HG03439 (cell line): Measurements from ENCODE around the gene HECW1.
"Not testable (repeated sequence)": the region's sequence is repeated elsewhere in the genome, so short reads cannot be mapped to it uniquely, and the experiment has no call there.

Experiments used
- ATAC-seq: cut with Tn5 transposase; IDR thresholded peaks from one replicate; pipeline ENCODE4 v1.9.1; 2021; ENCODE audit warnings: mild to moderate bottlenecking, moderate library complexity; ENCODE audit not compliant: unreplicated experiment

Gene HECW1

DNA sequence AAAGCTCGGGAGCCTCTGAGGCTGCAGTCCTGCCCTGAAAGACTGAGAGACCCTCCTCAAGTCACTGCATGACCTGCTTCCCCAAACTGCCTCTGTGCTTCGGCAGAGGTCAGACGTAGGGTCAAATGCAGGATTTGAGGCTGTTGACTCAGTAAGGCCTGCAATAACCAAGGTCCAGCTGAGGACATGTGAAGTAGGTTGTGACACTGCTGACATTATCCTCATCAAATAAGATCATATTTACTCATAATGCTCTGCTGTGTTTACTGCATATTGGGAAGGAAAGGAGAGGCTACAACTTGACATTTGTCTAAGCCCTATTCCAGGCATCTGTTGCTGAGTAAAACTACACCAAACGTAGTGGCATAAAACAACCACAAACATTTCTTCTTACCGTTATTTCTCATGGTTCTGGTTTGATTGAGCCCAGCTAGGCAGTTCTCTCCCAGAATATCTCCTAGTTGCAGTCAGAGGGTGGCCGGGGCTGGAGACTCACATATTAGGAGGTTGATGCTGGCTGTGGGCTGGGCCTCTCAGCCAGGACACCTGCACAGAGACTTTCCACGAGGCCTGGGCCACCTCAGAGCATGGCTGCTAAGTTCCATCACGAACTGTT lies 348.4 kb downstream of the HECW1 start:
- no peak for ATAC-seq

GRCh38 chr7:43461349-43462024 lies 349.0 kb downstream of the HECW1 start:
- ATAC-seq, result no peak

DNA sequence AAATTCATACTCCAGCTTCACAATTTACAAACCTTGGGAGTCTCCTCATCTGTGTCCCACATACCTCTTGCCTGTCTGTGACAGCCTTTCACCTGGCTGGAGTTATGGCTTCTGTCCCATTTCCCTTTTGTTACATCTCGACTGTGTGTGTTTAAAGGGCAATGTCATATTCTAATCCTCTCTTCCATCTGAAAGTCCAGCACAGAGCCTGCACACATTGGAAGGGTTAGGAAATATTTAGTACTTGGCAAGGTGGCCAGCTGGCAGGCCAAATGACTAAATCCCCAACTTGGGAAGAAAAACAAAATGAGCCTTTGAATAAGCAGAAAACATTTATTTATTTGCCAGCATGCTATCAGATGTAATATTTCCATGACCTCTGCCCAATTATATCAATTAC lies 350.4 kb downstream of the HECW1 start:
- ATAC-seq, result no peak

DNA sequence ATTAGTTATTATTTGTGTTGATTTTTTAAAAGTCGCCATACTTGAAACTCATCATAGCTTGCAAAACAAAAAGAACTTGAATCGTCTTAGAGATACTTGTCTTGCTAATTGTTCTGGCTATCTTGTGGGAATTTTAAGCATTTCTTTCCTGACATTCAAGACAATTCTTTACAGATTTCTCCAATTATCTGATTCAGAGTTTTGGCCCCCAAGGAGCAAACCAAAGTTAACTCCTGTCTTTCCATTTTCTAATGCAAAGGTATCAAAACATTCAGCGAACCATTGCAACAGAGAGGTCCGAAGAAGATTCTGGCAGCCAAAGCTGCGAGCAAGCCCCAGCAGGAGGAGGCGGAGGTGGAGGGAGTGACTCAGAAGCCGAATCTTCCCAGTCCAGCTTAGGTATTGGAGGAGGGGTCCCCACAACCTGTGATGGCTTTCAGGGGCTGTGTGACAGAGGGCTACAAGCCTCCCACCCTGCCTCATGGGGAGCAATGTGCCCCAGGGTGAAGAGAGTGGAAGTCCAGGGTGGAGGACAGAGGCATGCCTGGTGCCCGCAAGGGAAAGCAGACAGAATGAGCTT lies 351.0 kb downstream of the HECW1 start:
- no peak for ATAC-seq

- ATAC-seq, result no peak
Measured at GRCh38 chr7:43465581-43466554, 353.4 kb downstream of the HECW1 start.

DNA sequence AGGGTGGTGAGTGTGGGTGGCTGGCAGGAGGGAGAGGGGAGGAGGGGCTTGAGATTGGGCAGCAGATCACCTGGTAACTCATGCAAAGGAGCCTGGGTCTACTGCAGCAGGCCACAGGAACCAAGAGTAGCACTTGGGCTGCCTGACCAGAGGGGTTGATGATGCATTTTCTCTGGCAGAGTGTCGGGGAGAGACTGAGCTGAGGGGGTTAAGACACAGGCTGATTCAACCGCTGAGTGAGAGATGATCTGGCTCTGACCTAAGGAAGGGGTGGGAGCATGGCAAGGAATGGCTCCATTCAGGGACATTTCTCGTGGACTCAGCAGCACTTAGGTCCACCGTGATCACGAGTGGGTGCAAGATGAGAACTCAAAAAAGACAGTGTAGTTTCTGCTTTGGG lies 355.0 kb downstream of the HECW1 start:
- ATAC-seq, result no peak

DNA sequence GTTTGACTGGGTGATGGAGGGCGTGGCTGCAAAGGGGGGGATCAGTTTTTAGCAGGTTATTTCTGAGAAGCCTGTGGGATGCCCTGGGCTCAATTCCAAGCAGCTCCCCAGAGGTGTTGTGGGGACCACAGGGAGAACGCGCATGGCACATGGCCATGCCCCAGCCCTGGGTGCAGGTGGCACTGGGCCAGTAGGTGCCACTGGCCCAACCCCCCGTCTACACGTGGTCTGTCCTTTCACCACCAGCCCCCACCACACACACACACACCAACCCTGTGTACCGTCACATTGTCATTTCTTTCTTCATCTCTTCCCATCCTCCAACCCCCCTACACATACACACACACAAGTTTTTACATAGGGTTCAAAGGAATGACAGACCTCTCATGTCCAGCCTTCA lies 355.4 kb downstream of the HECW1 start:
- no peak for ATAC-seq

DNA sequence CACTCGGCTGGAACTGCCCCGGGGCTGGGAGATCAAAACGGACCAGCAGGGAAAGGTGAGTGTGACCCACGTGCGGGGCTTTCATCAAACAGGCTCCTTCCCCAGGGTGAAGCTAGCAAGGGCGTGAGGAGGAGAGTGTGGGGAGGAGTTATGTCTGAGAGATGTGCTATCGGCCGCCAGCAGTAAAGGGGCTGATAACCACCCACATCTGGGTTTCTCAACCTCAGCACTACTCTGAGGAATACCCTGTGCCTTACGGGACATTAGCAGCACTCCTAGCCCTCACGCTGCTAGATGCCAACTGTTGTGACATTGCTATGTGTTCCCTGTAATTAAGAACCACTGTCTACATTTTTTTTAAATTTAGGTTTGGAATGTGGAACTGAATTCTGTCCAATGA lies 356.6 kb downstream of the HECW1 start:
- no peak for ATAC-seq

DNA sequence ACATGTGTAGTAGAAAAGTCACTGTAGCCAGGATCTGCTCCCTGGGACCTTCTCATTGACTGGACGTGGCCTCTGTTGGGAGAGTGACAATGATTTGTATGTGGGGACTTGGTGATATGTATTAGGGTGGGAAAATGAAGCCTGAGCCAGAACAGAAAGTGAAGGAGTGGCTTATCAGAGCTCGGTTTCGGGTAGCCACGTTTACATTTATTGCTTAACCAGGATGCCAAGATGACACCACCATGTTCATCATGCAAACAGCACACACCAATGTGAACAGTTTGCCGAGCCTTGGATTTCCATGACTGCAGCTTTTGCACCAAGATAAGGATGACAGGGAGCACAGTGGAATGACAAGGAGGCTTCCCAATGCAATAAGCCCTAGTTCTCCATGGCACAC lies 357.7 kb downstream of the HECW1 start:
- ATAC-seq, result no peak

GRCh38 chr7:43475983-43476382 lies 363.5 kb downstream of the HECW1 start:
- ATAC-seq, result no peak

DNA sequence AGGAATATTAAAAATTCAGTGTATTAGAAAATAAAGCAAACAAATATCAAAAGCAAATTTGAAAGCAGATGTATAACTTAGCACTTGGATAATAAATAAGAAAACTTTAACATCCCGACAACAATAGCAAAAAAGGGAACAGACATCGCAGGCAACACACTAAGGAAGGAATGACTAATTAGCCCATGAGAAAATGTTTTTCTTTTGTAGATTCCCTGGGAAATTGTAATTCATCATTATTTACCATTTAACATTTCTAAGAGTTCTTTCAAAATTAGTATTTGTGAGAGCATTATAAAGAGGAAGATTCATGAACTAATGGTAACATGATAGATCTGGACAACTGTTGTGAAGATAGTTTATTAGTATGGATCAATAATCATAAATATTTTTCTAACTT lies 364.4 kb downstream of the HECW1 start:
- ATAC-seq, result no peak

GRCh38 chr7:43479042-43479441 lies 366.6 kb downstream of the HECW1 start:
- ATAC-seq, result no peak

- no peak for ATAC-seq
Measured at GRCh38 chr7:43479543-43479942, 367.1 kb downstream of the HECW1 start.

GRCh38 chr7:43480581-43480980 lies 368.1 kb downstream of the HECW1 start:
- ATAC-seq, result no peak

- ATAC-seq, result no peak
Measured at GRCh38 chr7:43481902-43482678, 369.6 kb downstream of the HECW1 start.

DNA sequence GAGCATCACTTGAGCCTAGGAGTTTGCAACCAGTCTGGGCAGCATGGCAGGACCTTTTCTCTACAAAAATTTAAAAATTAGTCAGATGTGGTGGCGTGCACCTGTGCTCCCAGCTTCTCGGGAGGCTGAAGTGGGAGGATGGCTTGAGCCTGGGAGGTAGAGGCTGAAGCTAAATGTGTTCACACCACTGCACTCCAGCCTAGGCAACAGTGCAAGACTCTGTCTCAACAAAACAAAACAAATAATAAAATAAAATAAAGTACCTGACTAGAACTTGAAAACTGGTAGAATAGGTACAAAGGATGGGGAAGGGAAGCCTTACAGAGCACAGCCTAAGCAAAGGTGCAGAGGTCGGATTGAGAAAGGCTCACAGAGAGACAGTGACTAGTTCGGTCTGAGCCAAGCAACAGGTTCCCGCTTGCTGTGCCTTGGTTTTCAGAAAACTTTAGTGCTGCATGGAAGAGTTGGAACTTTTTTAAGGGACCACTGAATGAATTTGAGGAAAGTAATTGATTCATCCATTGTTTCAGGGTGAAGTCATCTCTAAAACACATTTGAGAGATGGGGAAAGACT lies 370.3 kb downstream of the HECW1 start:
- ATAC-seq, result no peak

GRCh38 chr7:43484678-43485395 lies 372.4 kb downstream of the HECW1 start:
- ATAC-seq, result no peak

GRCh38 chr7:43485580-43485979 lies 373.1 kb downstream of the HECW1 start:
- ATAC-seq, result no peak

- not testable (repeated sequence) for ATAC-seq
Measured at GRCh38 chr7:43486008-43486407, 373.6 kb downstream of the HECW1 start.

- ATAC-seq, result no peak
Measured at GRCh38 chr7:43486634-43487033, 374.2 kb downstream of the HECW1 start.
